ENCODE measurements around the gene TMEM184B.

- TF ChIP-seq CTCF (conservative IDR thresholded peaks at IDR 0.05) (no peak), ZFX (IDR thresholded peaks at IDR 0.05) (no peak)
These were observed 41.5 kb upstream of the TMEM184B start for GRCh38 chr22:38314051-38314932.
